NCI-H1694 (cell line): ENCODE measurements around the gene CCL13.

Experiments
- DNase-seq: peaks from one replicate; lab custom pipeline; 2025; lab: John Stamatoyannopoulos, UW

The CCL13 gene

GRCh38 chr17:34384822-34385605 lies 28.7 kb downstream of the CCL13 start:
- no peak for DNase-seq

- no peak for DNase-seq
These were observed 30.0 kb downstream of the CCL13 start for GRCh38 chr17:34386343-34386696.

GRCh38 chr17:34386697-34387550 lies 30.6 kb downstream of the CCL13 start:
- DNase-seq: no peak

GRCh38 chr17:34387566-34387965 lies 31.3 kb downstream of the CCL13 start:
- DNase-seq: no peak

- no peak for DNase-seq
These were observed 33.0 kb downstream of the CCL13 start for GRCh38 chr17:34389126-34389750.

- no peak for DNase-seq
These were observed 34.4 kb downstream of the CCL13 start for GRCh38 chr17:34390649-34391048.

GRCh38 chr17:34391241-34391640 lies 35.0 kb downstream of the CCL13 start:
- DNase-seq: no peak

- DNase-seq: no peak
These were observed 37.1 kb downstream of the CCL13 start for GRCh38 chr17:34393401-34393800.

- DNase-seq: no peak
These were observed 41.0 kb downstream of the CCL13 start for GRCh38 chr17:34397265-34397664.

- no peak for DNase-seq
These were observed 42.7 kb downstream of the CCL13 start for GRCh38 chr17:34398990-34399389.

- no peak for DNase-seq
These were observed 43.4 kb downstream of the CCL13 start for GRCh38 chr17:34399725-34400124.

GRCh38 chr17:34400301-34400931 lies 44.1 kb downstream of the CCL13 start:
- DNase-seq: no peak

- no peak for DNase-seq
These were observed 44.9 kb downstream of the CCL13 start for GRCh38 chr17:34401165-34401564.

- no peak for DNase-seq
These were observed 46.7 kb downstream of the CCL13 start for GRCh38 chr17:34403006-34403405.

- no peak for DNase-seq
These were observed 49.9 kb downstream of the CCL13 start for GRCh38 chr17:34406226-34406625.
